ENCODE results near the gene IGF2BP2. TPM values are rescaled to one million over a fixed set of nuclear protein-coding genes. Genes with fewer than 3 reads are reported as not detected.
"Not testable (repeated sequence)": the region's sequence is repeated elsewhere in the genome, so short reads cannot be mapped to it uniquely, and the experiment has no call there.

IGF2BP2 gene
- total and polyA plus RNA-seq, 3 donors from 2014 or later: 18.9 to 29.1 (median 19.4) TPM

GRCh38 chr3:185640308-185640707, 184.5 kb downstream of the IGF2BP2 start:
- DNase-seq: no peak
- Histone ChIP-seq H3K9me3 (no peaks in the 10 kb centered on the region), H3K27me3 (no peaks in the 10 kb centered on the region), H3K27ac (no peak overlapping the region), H3K36me3 (ENCODE audit: low read depth, missing control alignments) (no peaks in the 10 kb centered on the region), H3K4me3 (no peak overlapping the region), H3K4me1 (no peaks in the 10 kb centered on the region)
- WGBS, 2 donors: 68 to 76% methylated on average over 2 of the region's 2 CpGs
- TF ChIP-seq POLR2A (IDR thresholded peaks at IDR 0.05): no peak
- no peak for TF ChIP-seq CTCF (IDR thresholded peaks at IDR 0.05)
- intact Hi-C loops (cut with DNase I; ENCODE audit: low total_unique reads): no loop called here

- H3K27ac ChIP-seq: no peak overlapping the region
- TF ChIP-seq CTCF (IDR thresholded peaks at IDR 0.05): no peak
- TF ChIP-seq POLR2A (IDR thresholded peaks at IDR 0.05): no peak
- H3K36me3 ChIP-seq (ENCODE audit: low read depth, missing control alignments): no peaks in the 10 kb centered on the region
- H3K27me3 ChIP-seq: no peaks in the 10 kb centered on the region
- no peaks in the 10 kb centered on the region for H3K4me1 ChIP-seq
- H3K4me3 ChIP-seq: no peak overlapping the region
- 73 to 79% methylated on average over 7 of the region's 7 CpGs for WGBS, 2 donors
- H3K9me3 ChIP-seq: no peaks in the 10 kb centered on the region
- intact Hi-C loops (cut with DNase I; ENCODE audit: low total_unique reads): no loop called here
- DNase-seq: no peak
Measured at GRCh38 chr3:185639632-185640206, 185.1 kb downstream of the IGF2BP2 start.

GRCh38 chr3:185638651-185639050, 186.2 kb downstream of the IGF2BP2 start:
- H3K4me1 ChIP-seq; intact Hi-C loops (cut with DNase I; ENCODE audit: low total_unique reads); H3K9me3 ChIP-seq; H3K4me3 ChIP-seq; H3K27ac ChIP-seq; H3K36me3 ChIP-seq (ENCODE audit: low read depth, missing control alignments); H3K27me3 ChIP-seq; DNase-seq: not testable (repeated sequence)
- 93 to 94% methylated on average over 11 of the region's 11 CpGs for WGBS, 2 donors

- TF ChIP-seq CTCF (IDR thresholded peaks at IDR 0.05) (no peak), POLR2A (IDR thresholded peaks at IDR 0.05) (no peak)
- no peak for DNase-seq
- Histone ChIP-seq H3K4me3 (no peak overlapping the region), H3K27ac (no peak overlapping the region), H3K36me3 (ENCODE audit: low read depth, missing control alignments) (no peaks in the 10 kb centered on the region), H3K4me1 (no peaks in the 10 kb centered on the region), H3K9me3 (no peaks in the 10 kb centered on the region), H3K27me3 (no peaks in the 10 kb centered on the region)
- WGBS, 2 donors: 87 to 88% methylated on average over 3 of the region's 3 CpGs
- intact Hi-C loops (cut with DNase I; ENCODE audit: low total_unique reads): no loop called here
Measured at GRCh38 chr3:185637388-185637787, 187.5 kb downstream of the IGF2BP2 start.

GRCh38 chr3:185632996-185633395, 191.8 kb downstream of the IGF2BP2 start:
- intact Hi-C loops (cut with DNase I; ENCODE audit: low total_unique reads): no loop called here
- H3K9me3 ChIP-seq: no peaks in the 10 kb centered on the region
- WGBS, 2 donors: 82 to 84% methylated on average over 4 of the region's 4 CpGs
- H3K36me3 ChIP-seq (ENCODE audit: low read depth, missing control alignments): no peaks in the 10 kb centered on the region
- no peak overlapping the region for H3K4me3 ChIP-seq
- no peaks in the 10 kb centered on the region for H3K27me3 ChIP-seq
- no peaks in the 10 kb centered on the region for H3K4me1 ChIP-seq
- no peak for DNase-seq
- no peak overlapping the region for H3K27ac ChIP-seq
- TF ChIP-seq POLR2A (IDR thresholded peaks at IDR 0.05) (no peak), CTCF (IDR thresholded peaks at IDR 0.05) (no peak)

All from testis (tissue), 3 donors.